Measurements from ENCODE around the gene EPC1.
"Not testable (repeated sequence)": the region's sequence is repeated elsewhere in the genome, so short reads cannot be mapped to it uniquely, and the experiment has no call there.

Gene EPC1

DNA sequence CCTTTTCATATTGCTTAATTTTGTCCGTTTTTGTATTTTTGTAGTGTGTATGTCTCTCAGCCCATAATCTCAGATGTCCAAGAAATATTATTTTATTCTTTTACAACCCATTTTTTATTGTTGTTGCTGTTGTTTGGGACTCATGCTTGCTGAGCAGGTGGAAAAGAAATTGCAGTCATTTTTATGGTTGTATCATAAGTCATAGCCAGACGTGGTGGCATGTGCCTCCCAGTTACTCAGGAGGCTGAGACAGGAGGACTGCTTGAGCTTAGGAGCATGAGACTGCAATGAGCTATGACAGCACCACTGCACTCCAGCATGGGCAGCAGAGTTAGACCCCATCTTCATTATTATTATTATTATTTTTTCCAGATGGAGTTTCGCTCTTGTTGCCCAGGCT is 117.8 kb downstream of the EPC1 start:
- Histone ChIP-seq H3K4me3 (ENCODE audit: low read depth in 1 of 2, low read length in 1 of 2) (no peak overlapping the region), H3K27me3 (no peaks in the 10 kb centered on the region)

DNA sequence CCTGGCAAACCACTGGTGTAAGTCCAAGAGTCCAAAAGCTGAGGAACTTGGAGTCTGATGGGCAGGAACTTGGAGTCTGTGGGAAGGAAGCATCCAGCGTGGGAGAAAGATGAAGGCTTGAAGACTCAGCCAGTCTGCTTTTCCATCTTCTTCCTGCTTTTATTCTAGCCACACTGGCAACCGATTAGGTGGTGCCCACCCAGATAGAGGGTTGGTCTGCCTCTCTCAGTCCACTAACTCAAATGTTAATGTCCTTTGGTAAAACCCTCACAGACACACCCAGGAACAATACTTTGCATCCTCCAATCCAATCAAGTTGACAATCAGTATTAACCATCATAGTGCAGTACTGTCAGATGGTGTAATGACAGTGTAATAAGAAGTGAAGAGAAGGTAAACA is 119.2 kb downstream of the EPC1 start:
- no peaks in the 10 kb centered on the region for H3K27me3 ChIP-seq
- TF ChIP-seq, protein P1, sequence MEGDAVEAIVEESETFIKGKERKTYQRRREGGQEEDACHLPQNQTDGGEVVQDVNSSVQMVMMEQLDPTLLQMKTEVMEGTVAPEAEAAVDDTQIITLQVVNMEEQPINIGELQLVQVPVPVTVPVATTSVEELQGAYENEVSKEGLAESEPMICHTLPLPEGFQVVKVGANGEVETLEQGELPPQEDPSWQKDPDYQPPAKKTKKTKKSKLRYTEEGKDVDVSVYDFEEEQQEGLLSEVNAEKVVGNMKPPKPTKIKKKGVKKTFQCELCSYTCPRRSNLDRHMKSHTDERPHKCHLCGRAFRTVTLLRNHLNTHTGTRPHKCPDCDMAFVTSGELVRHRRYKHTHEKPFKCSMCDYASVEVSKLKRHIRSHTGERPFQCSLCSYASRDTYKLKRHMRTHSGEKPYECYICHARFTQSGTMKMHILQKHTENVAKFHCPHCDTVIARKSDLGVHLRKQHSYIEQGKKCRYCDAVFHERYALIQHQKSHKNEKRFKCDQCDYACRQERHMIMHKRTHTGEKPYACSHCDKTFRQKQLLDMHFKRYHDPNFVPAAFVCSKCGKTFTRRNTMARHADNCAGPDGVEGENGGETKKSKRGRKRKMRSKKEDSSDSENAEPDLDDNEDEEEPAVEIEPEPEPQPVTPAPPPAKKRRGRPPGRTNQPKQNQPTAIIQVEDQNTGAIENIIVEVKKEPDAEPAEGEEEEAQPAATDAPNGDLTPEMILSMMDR (IDR thresholded peaks at IDR 0.05) = no peak

More for the DNA sequence above, 117.8 kb downstream of the EPC1 start:
- H3K9me3 ChIP-seq = no peaks in the 10 kb centered on the region
- no peaks in the 10 kb centered on the region for H3K36me3 ChIP-seq
- H3K27ac ChIP-seq = no peak overlapping the region
- H3K4me1 ChIP-seq (ENCODE audit: control insufficient read depth in 1 of 2, insufficient read depth in 1 of 2, low read depth in 1 of 2, low read length in 1 of 2) = no peaks in the 10 kb centered on the region
- TF ChIP-seq, protein P1 (IDR thresholded peaks at IDR 0.05) = no peak

DNA sequence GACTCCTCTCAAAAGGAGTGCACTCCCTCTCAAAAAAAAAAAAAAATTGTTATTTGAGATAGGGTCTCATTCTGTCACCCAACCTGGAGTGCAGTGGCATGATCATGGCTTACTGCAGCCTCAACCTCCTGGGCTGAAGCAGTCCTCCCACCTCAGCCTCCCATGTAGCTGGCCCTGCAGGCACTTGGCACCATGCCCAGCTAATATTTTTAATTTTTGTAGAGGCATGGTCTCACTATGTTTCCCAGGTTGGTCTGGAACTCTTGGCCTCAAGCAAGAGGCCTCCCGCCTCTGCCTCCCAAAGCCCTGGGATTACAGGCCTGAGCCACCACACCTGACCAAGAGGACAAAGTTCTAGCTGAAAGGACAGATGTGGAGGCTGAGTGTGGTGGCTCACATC is 120.3 kb downstream of the EPC1 start:
- Histone ChIP-seq H3K27ac (no peak overlapping the region), H3K4me1 (ENCODE audit: control insufficient read depth in 1 of 2, insufficient read depth in 1 of 2, low read depth in 1 of 2, low read length in 1 of 2) (no peaks in the 10 kb centered on the region), H3K9me3 (no peaks in the 10 kb centered on the region), H3K27me3 (no peaks in the 10 kb centered on the region), H3K4me3 (ENCODE audit: low read depth in 1 of 2, low read length in 1 of 2) (no peak overlapping the region), H3K36me3 (no peaks in the 10 kb centered on the region)
- TF ChIP-seq, protein P1 (IDR thresholded peaks at IDR 0.05) = no peak

More for the DNA sequence above, 119.2 kb downstream of the EPC1 start:
- no peak overlapping the region for H3K27ac ChIP-seq
- H3K9me3 ChIP-seq = no peaks in the 10 kb centered on the region
- H3K4me1 ChIP-seq (ENCODE audit: control insufficient read depth in 1 of 2, insufficient read depth in 1 of 2, low read depth in 1 of 2, low read length in 1 of 2) = no peaks in the 10 kb centered on the region
- H3K36me3 ChIP-seq = no peaks in the 10 kb centered on the region
- H3K4me3 ChIP-seq (ENCODE audit: low read depth in 1 of 2, low read length in 1 of 2) = no peak overlapping the region

DNA sequence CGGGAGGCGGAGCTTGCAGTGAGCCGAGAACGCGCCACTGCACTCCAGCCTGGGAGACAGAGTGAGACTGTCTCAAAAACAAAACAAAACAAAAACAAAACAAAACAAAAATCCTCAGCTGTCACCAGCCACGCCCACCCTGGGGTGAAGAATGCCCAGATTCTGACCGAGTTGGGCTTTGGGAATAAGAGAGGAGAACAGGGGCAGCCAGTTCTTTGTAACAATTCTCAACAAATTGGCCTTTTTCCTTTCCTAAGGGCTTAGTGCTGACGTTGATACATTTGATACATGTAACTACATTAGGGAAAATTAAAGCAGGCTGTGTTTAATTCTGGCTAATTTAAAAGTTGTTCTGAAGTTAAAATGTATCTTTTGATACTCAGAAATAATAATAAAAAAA is 121.0 kb downstream of the EPC1 start:
- Histone ChIP-seq H3K9me3 (no peaks in the 10 kb centered on the region), H3K4me1 (ENCODE audit: control insufficient read depth in 1 of 2, insufficient read depth in 1 of 2, low read depth in 1 of 2, low read length in 1 of 2) (no peaks in the 10 kb centered on the region), H3K4me3 (ENCODE audit: low read depth in 1 of 2, low read length in 1 of 2) (no peak overlapping the region), H3K36me3 (no peaks in the 10 kb centered on the region), H3K27me3 (no peaks in the 10 kb centered on the region), H3K27ac (no peak overlapping the region)
- TF ChIP-seq, protein P1 (IDR thresholded peaks at IDR 0.05) = no peak

DNA sequence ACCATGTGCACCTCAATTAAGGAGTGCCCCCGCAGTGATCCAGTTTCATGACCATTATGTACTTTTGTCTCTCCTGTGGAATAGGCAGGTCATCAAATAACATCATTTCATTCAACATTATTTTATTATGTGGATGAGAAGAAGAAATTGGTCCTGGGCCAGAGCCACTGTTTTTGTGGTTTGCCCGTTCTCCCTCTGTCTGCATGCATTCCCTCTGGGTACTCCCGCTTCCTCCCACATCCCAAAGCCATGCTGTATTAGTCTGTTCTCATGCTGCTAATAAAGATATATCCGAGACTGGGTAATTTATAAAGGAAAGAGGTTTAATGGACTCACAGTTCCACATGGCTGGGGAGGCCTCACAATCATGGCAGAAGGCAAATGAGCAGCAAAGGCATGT is 124.6 kb downstream of the EPC1 start:
- H3K27me3 ChIP-seq; H3K36me3 ChIP-seq; H3K4me1 ChIP-seq (ENCODE audit: control insufficient read depth in 1 of 2, insufficient read depth in 1 of 2, low read depth in 1 of 2, low read length in 1 of 2); H3K9me3 ChIP-seq; H3K27ac ChIP-seq; H3K4me3 ChIP-seq (ENCODE audit: low read depth in 1 of 2, low read length in 1 of 2): not testable (repeated sequence)

DNA sequence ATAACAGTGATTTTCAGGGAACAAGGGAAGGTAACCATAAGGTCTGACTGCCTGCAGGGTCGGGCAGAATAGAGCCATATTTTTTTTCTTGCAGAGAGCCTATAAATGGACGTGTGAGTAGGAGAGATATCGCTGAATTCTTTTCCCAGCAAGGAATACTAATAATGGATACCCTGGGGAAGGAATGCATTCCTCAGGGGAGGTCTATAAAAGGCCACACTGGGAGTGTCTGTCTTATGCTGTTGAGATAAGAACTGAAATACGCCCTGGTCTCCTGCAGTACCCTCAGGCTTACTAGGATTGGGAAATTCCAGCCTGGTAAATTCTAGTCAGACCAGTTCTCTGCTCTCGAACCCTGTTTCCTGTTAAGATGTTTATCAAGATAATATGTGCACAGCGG is 127.8 kb downstream of the EPC1 start:
- H3K4me1 ChIP-seq (ENCODE audit: control insufficient read depth in 1 of 2, insufficient read depth in 1 of 2, low read depth in 1 of 2, low read length in 1 of 2); H3K27me3 ChIP-seq; H3K27ac ChIP-seq; H3K9me3 ChIP-seq; H3K36me3 ChIP-seq; H3K4me3 ChIP-seq (ENCODE audit: low read depth in 1 of 2, low read length in 1 of 2): not testable (repeated sequence)

DNA sequence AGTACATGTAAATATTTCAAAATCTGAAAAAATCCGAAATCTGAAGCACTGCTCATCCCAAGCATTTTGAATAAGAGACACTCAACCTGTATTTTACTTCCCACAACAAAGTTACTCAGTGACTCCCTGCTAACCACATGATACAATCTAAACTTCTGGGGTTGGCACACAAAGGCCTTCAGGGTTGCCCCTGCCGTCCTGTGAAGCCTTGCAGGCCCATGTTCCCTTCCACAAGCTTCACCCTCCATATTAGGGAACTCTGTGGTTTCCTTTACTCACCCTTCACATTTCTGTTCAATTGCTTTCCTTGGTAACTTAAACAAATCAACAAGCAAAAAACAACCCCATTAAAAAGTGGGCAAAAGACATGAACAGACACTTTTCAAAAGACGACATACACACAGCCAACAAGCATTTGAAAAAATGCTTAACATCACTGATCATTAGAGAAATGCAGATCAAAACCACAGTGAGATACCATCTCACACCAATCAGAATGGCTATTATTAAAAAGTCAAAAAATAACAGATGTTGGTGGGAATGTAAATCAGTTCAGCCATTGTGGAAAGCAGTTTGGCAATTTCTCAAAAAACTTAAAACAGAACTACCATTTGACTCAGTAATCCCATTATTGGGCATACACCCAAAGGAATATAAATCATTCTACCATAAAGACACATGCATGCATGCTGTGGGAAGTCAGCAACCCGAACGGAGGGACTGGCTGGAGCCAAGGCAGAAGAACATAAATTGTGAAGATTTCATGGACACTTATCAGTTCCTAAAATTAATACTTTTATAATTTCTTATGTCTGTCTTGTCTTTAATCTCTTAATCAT is 128.5 kb downstream of the EPC1 start:
- not testable (repeated sequence) for H3K9me3 ChIP-seq; H3K4me3 ChIP-seq (ENCODE audit: low read depth in 1 of 2, low read length in 1 of 2); H3K27ac ChIP-seq; H3K27me3 ChIP-seq; H3K36me3 ChIP-seq; H3K4me1 ChIP-seq (ENCODE audit: control insufficient read depth in 1 of 2, insufficient read depth in 1 of 2, low read depth in 1 of 2, low read length in 1 of 2)
